GM12892 (cell line): ENCODE data around the gene BEAN1.

ENCODE experiments used
- POLR2A ChIP-seq: IDR thresholded peaks from 2 replicates; pipeline ENCODE4 v1.6.1; 2011; ENCODE audit warnings: low read depth, low read length, control low read depth
- POLR2AphosphoS5 ChIP-seq: IDR thresholded peaks from 2 replicates; pipeline ENCODE4 v1.6.1; 2011; ENCODE audit warnings: low read depth, low read length, control low read depth

DNA sequence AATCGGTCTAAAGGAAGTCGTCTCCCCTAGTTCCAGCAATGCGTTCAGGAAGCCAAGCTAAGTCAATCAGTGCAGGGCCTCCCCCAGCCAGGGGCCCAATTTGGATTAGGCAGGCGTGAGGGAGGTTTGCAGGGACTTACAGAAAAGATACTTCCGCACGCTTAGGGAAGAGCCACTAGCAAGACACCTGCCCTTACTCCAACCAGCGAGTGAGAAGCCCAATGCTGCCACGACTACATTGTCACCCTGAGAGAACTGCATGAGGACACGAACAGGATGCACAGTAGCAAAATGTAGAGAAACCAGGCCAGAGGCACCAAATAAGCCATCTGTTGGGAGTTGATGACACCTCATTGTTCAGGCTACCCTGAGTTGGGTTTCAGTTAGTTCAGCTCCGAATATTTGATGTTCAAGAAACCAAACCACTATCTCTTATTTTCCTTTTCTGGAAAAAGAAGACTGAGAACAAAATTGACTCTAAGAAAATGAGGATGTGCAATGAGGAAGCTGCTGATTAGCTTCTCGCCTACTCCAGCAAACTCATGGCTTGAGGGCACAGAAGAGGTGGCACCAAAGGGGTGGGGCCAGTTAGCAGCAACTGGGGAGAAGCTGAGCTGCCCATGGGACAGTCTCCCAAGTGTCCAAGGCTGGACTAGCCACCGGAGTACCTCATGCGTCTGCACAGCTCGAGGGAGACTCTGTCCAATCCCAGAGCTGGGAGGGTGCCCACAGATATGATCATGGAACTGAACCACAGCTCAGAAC is 93.5 kb downstream of the BEAN1 start:
- TF ChIP-seq POLR2AphosphoS5: no peak
- no peak for TF ChIP-seq POLR2A
